PC-9 (cell line): Measurements from ENCODE around the gene CISTR. TPM values are rescaled to one million over a fixed set of nuclear protein-coding genes. Genes with fewer than 3 reads are reported as not detected.
A peak's percentile ranks its signal among the peaks of the same experiment; 100 is the strongest.

Experiments
- BruUV-seq: library from RNA; stranded (reverse); fragments of 400-500 nt; replicated peaks from 2 replicates; lab custom pipeline; 2021; lab: Mats Ljungman, UMichigan
- CTCF ChIA-PET: fragments of 300-600 bp; sonication (Branson Sonifier 250); formaldehyde crosslinking; loops from one replicate; lab custom pipeline; 2022; ENCODE audit warnings: antibody characterized with exemption; lab: Charles Lee
- POLR2A ChIA-PET: fragments of 300-600 bp; sonication (Branson Sonifier 250); formaldehyde crosslinking; loops from one replicate; lab custom pipeline; 2022; ENCODE audit warnings: antibody characterized with exemption; ENCODE audit not compliant: unreplicated experiment; lab: Charles Lee
- DNase-seq, 2 experiments: peaks; one replicate each; pipeline versions ENCODE4 v3.0.0 to v3.0.0-alpha.2; 2015 to 2022; ENCODE audit warnings: mixed read lengths in 1 of 2
- H2AFZ ChIP-seq: fragments of 200-600 bp; sonication (generic); 2 replicates; pipeline ENCODE4 v1.8.1; 2017; ENCODE audit warnings: antibody characterized with exemption
- H3F3A ChIP-seq: fragments of 200-600 bp; sonication (generic); 2 replicates; pipeline ENCODE4 v1.8.1; 2017; ENCODE audit warnings: antibody characterized with exemption, mild to moderate bottlenecking, low read depth; ENCODE audit not compliant: insufficient read depth
- H3K27ac ChIP-seq: fragments of 200-600 bp; sonication (generic); 2 replicates; pipeline ENCODE4 v1.6.1; 2016; ENCODE audit warnings: mixed run types
- H3K27me3 ChIP-seq: fragments of 200-600 bp; sonication (generic); 2 replicates; pipeline ENCODE4 v1.6.1; 2016; ENCODE audit warnings: low read depth, mixed run types; ENCODE audit not compliant: insufficient read depth
- H3K36me3 ChIP-seq: fragments of 200-600 bp; sonication (generic); 2 replicates; pipeline ENCODE4 v1.6.1; 2016; ENCODE audit warnings: low read depth, mixed run types
- H3K4me1 ChIP-seq: fragments of 200-600 bp; sonication (generic); replicated peaks from 2 replicates; pipeline ENCODE4 v1.6.1; 2016; ENCODE audit warnings: mixed run types; ENCODE audit not compliant: insufficient read depth
- H3K4me2 ChIP-seq: fragments of 200-600 bp; sonication (generic); 2 replicates; pipeline ENCODE4 v1.6.1; 2017; ENCODE audit warnings: mixed run types
- H3K4me3 ChIP-seq: fragments of 200-600 bp; sonication (generic); 2 replicates; pipeline ENCODE4 v1.6.1; 2016; ENCODE audit warnings: mixed run types
- H3K79me2 ChIP-seq: fragments of 200-600 bp; sonication (generic); 2 replicates; pipeline ENCODE4 v1.6.1; 2017; ENCODE audit warnings: low read depth, mixed run types
- H3K9me2 ChIP-seq: fragments of 200-600 bp; sonication (generic); 2 replicates; pipeline ENCODE4 v1.8.1; 2017; ENCODE audit warnings: mild to moderate bottlenecking; ENCODE audit not compliant: insufficient read depth
- H3K9me3 ChIP-seq: fragments of 200-600 bp; sonication (generic); 2 replicates; pipeline ENCODE4 v1.8.1; 2016; ENCODE audit warnings: low read depth; ENCODE audit not compliant: insufficient read depth
- H4K20me1 ChIP-seq: fragments of 200-600 bp; sonication (generic); 2 replicates; pipeline ENCODE4 v1.8.1; 2017; ENCODE audit not compliant: insufficient read depth
- EZH2 ChIP-seq: fragments of 200-600 bp; sonication (generic); IDR thresholded peaks from 2 replicates; pipeline ENCODE4 v1.8.0; 2017; ENCODE audit warnings: antibody characterized with exemption, low read depth
- intact Hi-C: fragments of 100-400 bp; cut with micrococcal nuclease; formaldehyde crosslinking; loops from one replicate; pipeline ENCODE4 v1.10.0; 2022; ENCODE audit not compliant: unreplicated experiment
- total RNA-seq: library from RNA; stranded (reverse); gene quantifications from 2 replicates; pipeline ENCODE4 v1.2.3, GENCODE V29; 2021
- TF ChIP-seq, protein P1 (sequence below): fragments of 200-600 bp; sonication (generic); conservative IDR thresholded peaks from 2 replicates; pipeline ENCODE4 v1.6.1; 2017; ENCODE audit warnings: mixed run types, antibody characterized with exemption, mild to moderate bottlenecking, moderate library complexity

Gene CISTR
- total RNA-seq, 1 experiment from 2014 or later = not detected

- H3K9me2 ChIP-seq = no peaks in the 10 kb centered on the region
- H3K9me3 ChIP-seq = no peaks in the 10 kb centered on the region
- H3K4me2 ChIP-seq = no peak overlapping the region
- H2AFZ ChIP-seq = no peak overlapping the region
- no TSS peak for BruUV-seq
- no peak overlapping the region for H3K27ac ChIP-seq
- no peak for DNase-seq
- H3K36me3 ChIP-seq = no peaks in the 10 kb centered on the region
- no peaks in the 10 kb centered on the region for H3K27me3 ChIP-seq
- ChIA-PET POLR2A (interaction anchor here (0.7 kb wide), 1 partner anchor 175 kb away, joined by 7 read pairs; no protein-coding TSS in a partner anchor), CTCF (interaction anchor here (0.7 to 1.7 kb wide), 2 partner anchors 14 to 17 kb away, joined by 5 to 9 read pairs; no protein-coding TSS in a partner anchor)
- TF ChIP-seq, protein P1, sequence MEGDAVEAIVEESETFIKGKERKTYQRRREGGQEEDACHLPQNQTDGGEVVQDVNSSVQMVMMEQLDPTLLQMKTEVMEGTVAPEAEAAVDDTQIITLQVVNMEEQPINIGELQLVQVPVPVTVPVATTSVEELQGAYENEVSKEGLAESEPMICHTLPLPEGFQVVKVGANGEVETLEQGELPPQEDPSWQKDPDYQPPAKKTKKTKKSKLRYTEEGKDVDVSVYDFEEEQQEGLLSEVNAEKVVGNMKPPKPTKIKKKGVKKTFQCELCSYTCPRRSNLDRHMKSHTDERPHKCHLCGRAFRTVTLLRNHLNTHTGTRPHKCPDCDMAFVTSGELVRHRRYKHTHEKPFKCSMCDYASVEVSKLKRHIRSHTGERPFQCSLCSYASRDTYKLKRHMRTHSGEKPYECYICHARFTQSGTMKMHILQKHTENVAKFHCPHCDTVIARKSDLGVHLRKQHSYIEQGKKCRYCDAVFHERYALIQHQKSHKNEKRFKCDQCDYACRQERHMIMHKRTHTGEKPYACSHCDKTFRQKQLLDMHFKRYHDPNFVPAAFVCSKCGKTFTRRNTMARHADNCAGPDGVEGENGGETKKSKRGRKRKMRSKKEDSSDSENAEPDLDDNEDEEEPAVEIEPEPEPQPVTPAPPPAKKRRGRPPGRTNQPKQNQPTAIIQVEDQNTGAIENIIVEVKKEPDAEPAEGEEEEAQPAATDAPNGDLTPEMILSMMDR = no peak
- no peak for TF ChIP-seq EZH2
- H3K4me3 ChIP-seq = no peak overlapping the region
- H3K4me1 ChIP-seq = 0 out of 2 replicates have a peak, but pooled peaks cover 10% of the 10 kb centered on the region
- H3F3A ChIP-seq = no peaks in the 10 kb centered on the region
- intact Hi-C loops = no loop called here
- H4K20me1 ChIP-seq = no peaks in the 10 kb centered on the region
- H3K79me2 ChIP-seq = no peaks in the 10 kb centered on the region
Measured at GRCh38 chr12:53758081-53758729, 6.4 kb upstream of the CISTR start.

- ChIA-PET CTCF (interaction anchor here (0.7 to 1.7 kb wide), 5 partner anchors 8 to 658 kb away, joined by 3 to 9 read pairs (median 4); no protein-coding TSS in a partner anchor), POLR2A (no interaction called here)
- H4K20me1 ChIP-seq = no peaks in the 10 kb centered on the region
- no peaks in the 10 kb centered on the region for H3K9me2 ChIP-seq
- H3F3A ChIP-seq = no peaks in the 10 kb centered on the region
- H2AFZ ChIP-seq = no peak overlapping the region
- TF ChIP-seq, protein P1 = peak; percentile 86
- TF ChIP-seq EZH2 = no peak
- H3K36me3 ChIP-seq = no peaks in the 10 kb centered on the region
- BruUV-seq = no TSS peak
- no peak overlapping the region for H3K4me3 ChIP-seq
- H3K27ac ChIP-seq = no peak overlapping the region
- H3K4me1 ChIP-seq = 0 out of 2 replicates have a peak, but pooled peaks cover 10% of the 10 kb centered on the region
- no peak overlapping the region for H3K4me2 ChIP-seq
- intact Hi-C loops = no loop called here
- H3K9me3 ChIP-seq = no peaks in the 10 kb centered on the region
- H3K79me2 ChIP-seq = no peaks in the 10 kb centered on the region
- DNase-seq = peak in 1 of 2 experiments; percentile 49
- no peaks in the 10 kb centered on the region for H3K27me3 ChIP-seq
Measured at GRCh38 chr12:53757101-53757770, 5.5 kb upstream of the CISTR start.

DNA sequence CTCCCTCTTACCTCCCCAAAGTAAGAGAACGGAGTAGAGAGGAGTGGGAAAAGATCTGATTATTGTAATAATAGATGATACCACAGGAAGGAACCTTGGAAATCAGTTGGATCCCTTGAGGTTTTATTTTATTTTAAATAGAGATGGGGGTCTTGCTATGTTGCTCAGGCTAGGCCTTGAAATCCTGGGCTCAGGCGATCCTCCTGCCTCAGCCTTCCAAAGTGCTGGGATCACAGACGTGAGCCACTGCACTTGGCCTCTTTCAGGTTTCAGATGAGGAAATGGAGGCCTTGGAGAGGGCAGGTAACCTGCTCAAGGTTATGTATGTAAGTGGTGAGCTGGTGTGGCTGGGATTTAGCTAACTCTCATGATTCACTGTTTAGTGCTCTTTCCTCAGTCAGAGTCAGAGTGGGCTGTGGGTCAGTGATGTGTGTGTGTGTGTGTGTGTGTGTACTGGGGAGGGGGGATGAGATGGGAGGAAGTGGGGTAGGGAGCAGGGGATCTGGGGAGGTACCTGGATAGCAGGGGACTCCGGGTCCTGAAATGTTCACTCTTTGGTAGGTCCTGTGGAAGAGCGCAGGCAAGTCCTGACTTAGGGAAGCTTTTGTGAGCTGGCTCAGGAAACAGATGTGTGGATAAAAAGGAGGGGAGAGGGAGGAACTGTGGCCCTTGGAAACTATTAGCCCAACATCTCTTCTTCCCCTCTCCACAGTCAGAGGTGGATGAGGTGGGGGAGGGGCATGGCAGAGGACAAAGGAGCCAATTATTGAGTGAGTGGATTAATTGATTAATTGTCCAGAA lies 4.7 kb upstream of the CISTR start:
- no peak for DNase-seq
- intact Hi-C loops = no loop called here
- no peaks in the 10 kb centered on the region for H3K79me2 ChIP-seq
- H3K9me3 ChIP-seq = no peaks in the 10 kb centered on the region
- no peak overlapping the region for H2AFZ ChIP-seq
- no peaks in the 10 kb centered on the region for H3K9me2 ChIP-seq
- H4K20me1 ChIP-seq = no peaks in the 10 kb centered on the region
- BruUV-seq = no TSS peak
- no peak overlapping the region for H3K4me2 ChIP-seq
- H3F3A ChIP-seq = no peaks in the 10 kb centered on the region
- ChIA-PET POLR2A (no interaction called here), CTCF (interaction anchor here (0.7 to 1.7 kb wide), 3 partner anchors 9 to 659 kb away, joined by 3 to 5 read pairs (median 4); no protein-coding TSS in a partner anchor)
- H3K4me3 ChIP-seq = no peak overlapping the region
- no peaks in the 10 kb centered on the region for H3K36me3 ChIP-seq
- H3K27ac ChIP-seq = no peak overlapping the region
- TF ChIP-seq, protein P1 = no peak
- TF ChIP-seq EZH2 = no peak
- no peaks in the 10 kb centered on the region for H3K27me3 ChIP-seq
- 0 out of 2 replicates have a peak, but pooled peaks cover 8% of the 10 kb centered on the region for H3K4me1 ChIP-seq
